HEK293 (cell line): ENCODE data around the gene PHEX.

Experiments used
- CTCF ChIA-PET: fragments of 350-600 bp; formaldehyde crosslinking; extraction: SDS; loops from one replicate; lab custom pipeline; 2021; ENCODE audit warnings: antibody characterized with exemption; lab: Yijun Ruan, JAX
- POLR2A ChIA-PET: fragments of 300-600 bp; formaldehyde crosslinking; extraction: SDS; loops from one replicate; lab custom pipeline; 2020; ENCODE audit warnings: antibody characterized with exemption, inconsistent platforms; lab: Yijun Ruan, JAX
- H3K27ac ChIP-seq: fragments of 200-500 bp; sonication (Bioruptor generic); 2 replicates; pipeline ENCODE4 v1.5.1; 2014; ENCODE audit warnings: low read depth, low read length, control low read depth, inconsistent platforms; ENCODE audit errors: extremely low read depth
- H3K36me3 ChIP-seq, 2 experiments: fragments of 200-500 bp in 1 of 2; sonication (Bioruptor generic) in 1 of 2; 1 replicate in 1 of 2; 2 replicates in 1 of 2; pipeline ENCODE4 v1.5.1; 2014 to 2017; ENCODE audit warnings: inconsistent platforms in 2 of 2, low read length in 2 of 2; ENCODE audit not compliant: control insufficient read depth in 2 of 2, insufficient read depth in 1 of 2
- H3K4me1 ChIP-seq: fragments of 200-500 bp; sonication (Bioruptor generic); 2 replicates; pipeline ENCODE4 v1.5.1; 2014; ENCODE audit warnings: mild to moderate bottlenecking, low read length, inconsistent platforms; ENCODE audit not compliant: control insufficient read depth, insufficient read depth
- H3K4me3 ChIP-seq: 2 replicates; pipeline ENCODE4 v1.5.1; 2011; ENCODE audit warnings: low read depth, mild to moderate bottlenecking, control low read depth, low read length, moderate library complexity
- H3K9me3 ChIP-seq: fragments of 200-500 bp; sonication (Bioruptor generic); 2 replicates; pipeline ENCODE4 v1.5.1; 2014; ENCODE audit warnings: low read depth, low read length, inconsistent platforms; ENCODE audit not compliant: control insufficient read depth, insufficient read depth
- BCL11A ChIP-seq: fragments of 450-650 bp; formaldehyde crosslinking; IDR thresholded peaks from 2 replicates; pipeline ENCODE4 v1.5.1; 2016; ENCODE audit warnings: low read depth, missing biosample characterization, missing genetic modification characterization
- EGR2 ChIP-seq: fragments of 450-650 bp; formaldehyde crosslinking; IDR thresholded peaks from 2 replicates; pipeline ENCODE4 v1.5.1; 2016; ENCODE audit warnings: low read depth, missing biosample characterization, missing genetic modification characterization
- KLF8 ChIP-seq: fragments of 450-650 bp; formaldehyde crosslinking; IDR thresholded peaks from 2 replicates; pipeline ENCODE4 v1.5.1; 2016; ENCODE audit warnings: missing biosample characterization, missing genetic modification characterization
- MZF1 ChIP-seq: fragments of 450-650 bp; formaldehyde crosslinking; IDR thresholded peaks from 2 replicates; pipeline ENCODE4 v1.5.1; 2017; ENCODE audit warnings: missing biosample characterization, missing genetic modification characterization, borderline replicate concordance
- OVOL3 ChIP-seq: fragments of 450-650 bp; formaldehyde crosslinking; IDR thresholded peaks from 2 replicates; pipeline ENCODE4 v1.5.1; 2016; ENCODE audit warnings: missing biosample characterization, missing genetic modification characterization
- YY2 ChIP-seq: fragments of 450-650 bp; formaldehyde crosslinking; IDR thresholded peaks from 2 replicates; pipeline ENCODE4 v1.5.1; 2016; ENCODE audit warnings: missing biosample characterization, missing genetic modification characterization
- ZBTB48 ChIP-seq: fragments of 450-650 bp; formaldehyde crosslinking; IDR thresholded peaks from 2 replicates; pipeline ENCODE4 v1.5.1; 2016; ENCODE audit warnings: missing biosample characterization, missing genetic modification characterization
- ZBTB6 ChIP-seq: fragments of 450-650 bp; formaldehyde crosslinking; IDR thresholded peaks from 2 replicates; pipeline ENCODE4 v1.5.1; 2017; ENCODE audit warnings: missing biosample characterization, missing genetic modification characterization
- ZBTB8A ChIP-seq: fragments of 450-650 bp; formaldehyde crosslinking; IDR thresholded peaks from 2 replicates; pipeline ENCODE4 v1.5.1; 2016; ENCODE audit warnings: missing biosample characterization, missing genetic modification characterization
- ZFHX2 ChIP-seq: fragments of 450-650 bp; formaldehyde crosslinking; conservative IDR thresholded peaks from 2 replicates; pipeline ENCODE4 v1.5.1; 2016; ENCODE audit warnings: missing biosample characterization, missing genetic modification characterization
- ZFP69B ChIP-seq: fragments of 450-650 bp; formaldehyde crosslinking; IDR thresholded peaks from 2 replicates; pipeline ENCODE4 v1.5.1; 2016; ENCODE audit warnings: missing biosample characterization, missing genetic modification characterization
- ZNF112 ChIP-seq: fragments of 450-650 bp; formaldehyde crosslinking; IDR thresholded peaks from 2 replicates; pipeline ENCODE4 v1.5.0; 2017; ENCODE audit warnings: missing biosample characterization, missing genetic modification characterization
- ZNF133 ChIP-seq: fragments of 450-650 bp; formaldehyde crosslinking; IDR thresholded peaks from 2 replicates; pipeline ENCODE4 v1.5.1; 2016; ENCODE audit warnings: missing biosample characterization, missing genetic modification characterization
- ZNF214 ChIP-seq: fragments of 450-650 bp; formaldehyde crosslinking; IDR thresholded peaks from 2 replicates; pipeline ENCODE4 v1.5.1; 2017; ENCODE audit warnings: missing biosample characterization, mild to moderate bottlenecking, missing genetic modification characterization, borderline replicate concordance
- ZNF239 ChIP-seq: fragments of 450-650 bp; formaldehyde crosslinking; IDR thresholded peaks from 2 replicates; pipeline ENCODE4 v1.5.1; 2016; ENCODE audit warnings: missing biosample characterization, missing genetic modification characterization
- ZNF248 ChIP-seq: fragments of 450-650 bp; formaldehyde crosslinking; IDR thresholded peaks from 2 replicates; pipeline ENCODE4 v1.5.1; 2017; ENCODE audit warnings: missing biosample characterization, missing genetic modification characterization
- ZNF26 ChIP-seq: fragments of 450-650 bp; formaldehyde crosslinking; IDR thresholded peaks from 2 replicates; pipeline ENCODE4 v1.5.1; 2016; ENCODE audit warnings: missing biosample characterization, missing genetic modification characterization
- ZNF37A ChIP-seq: fragments of 450-650 bp; IDR thresholded peaks from 2 replicates; pipeline ENCODE4 v1.5.1; 2018; ENCODE audit warnings: missing biosample characterization, missing genetic modification characterization
- ZNF426 ChIP-seq: fragments of 450-650 bp; formaldehyde crosslinking; IDR thresholded peaks from 2 replicates; pipeline ENCODE4 v1.5.1; 2017; ENCODE audit warnings: missing biosample characterization, missing genetic modification characterization, mild to moderate bottlenecking, inconsistent platforms, moderate library complexity
- ZNF449 ChIP-seq: fragments of 450-650 bp; formaldehyde crosslinking; IDR thresholded peaks from 2 replicates; pipeline ENCODE4 v1.5.1; 2017; ENCODE audit warnings: missing biosample characterization, mild to moderate bottlenecking, missing genetic modification characterization, moderate library complexity
- ZNF510 ChIP-seq: fragments of 450-650 bp; formaldehyde crosslinking; IDR thresholded peaks from 2 replicates; pipeline ENCODE4 v1.5.1; 2018; ENCODE audit warnings: mild to moderate bottlenecking, missing genetic modification characterization, missing biosample characterization; ENCODE audit not compliant: insufficient replicate concordance
- ZNF518A ChIP-seq: fragments of 450-650 bp; formaldehyde crosslinking; conservative IDR thresholded peaks from 2 replicates; pipeline ENCODE4 v1.5.1; 2016; ENCODE audit warnings: low read depth, missing biosample characterization, missing genetic modification characterization
- ZNF529 ChIP-seq: fragments of 450-650 bp; formaldehyde crosslinking; IDR thresholded peaks from 2 replicates; pipeline ENCODE4 v1.5.1; 2017; ENCODE audit warnings: missing genetic modification characterization, missing biosample characterization; ENCODE audit not compliant: insufficient replicate concordance
- ZNF561 ChIP-seq: fragments of 450-650 bp; IDR thresholded peaks from 2 replicates; pipeline ENCODE4 v1.5.1; 2018; ENCODE audit warnings: missing biosample characterization, missing genetic modification characterization, borderline replicate concordance
- ZNF670 ChIP-seq: fragments of 450-650 bp; formaldehyde crosslinking; IDR thresholded peaks from 2 replicates; pipeline ENCODE4 v1.5.1; 2016; ENCODE audit warnings: missing biosample characterization, missing genetic modification characterization, low read depth
- ZNF701 ChIP-seq: fragments of 450-650 bp; formaldehyde crosslinking; IDR thresholded peaks from 2 replicates; pipeline ENCODE4 v1.5.1; 2016; ENCODE audit warnings: missing biosample characterization, missing genetic modification characterization
- ZNF837 ChIP-seq: fragments of 450-650 bp; formaldehyde crosslinking; IDR thresholded peaks from 2 replicates; pipeline ENCODE4 v1.5.1; 2016; ENCODE audit warnings: missing biosample characterization, missing genetic modification characterization

Gene PHEX

GRCh38 chrX:22159071-22159470, 126.9 kb downstream of the PHEX start:
- ChIA-PET CTCF (interaction anchor here (0.9 to 2.2 kb wide), 2 partner anchors 23 to 89 kb away, joined by 3 to 15 read pairs; no protein-coding TSS in a partner anchor), POLR2A (no interaction called here)
- Histone ChIP-seq H3K4me3 (no peak overlapping the region), H3K4me1 (0 out of 2 replicates have a peak, but pooled peaks cover 4% of the 10 kb centered on the region), H3K36me3 (no peaks in the 10 kb centered on the region), H3K27ac (no peak overlapping the region), H3K9me3 (no peaks in the 10 kb centered on the region)
- TF ChIP-seq EGR2 (tag by site-specific recombination) (no peak), ZNF239 (tag by site-specific recombination) (no peak), ZNF26 (tag by site-specific recombination) (no peak), ZNF214 (no peak), MZF1 (tag by site-specific recombination) (no peak), ZNF510 (no peak), OVOL3 (tag by site-specific recombination) (no peak), ZNF112 (no peak), ZNF837 (tag by site-specific recombination) (no peak), ZNF248 (no peak), ZNF701 (no peak)

- TF ChIP-seq ZFP69B (no peak), ZNF561 (tag by site-specific recombination) (no peak), ZBTB8A (tag by site-specific recombination) (no peak), ZNF37A (tag by site-specific recombination) (no peak), ZNF670 (tag by site-specific recombination) (no peak), ZNF426 (tag by site-specific recombination) (no peak), ZFHX2 (tag by site-specific recombination) (no peak), BCL11A (tag by site-specific recombination) (no peak), KLF8 (no peak), ZNF518A (tag by site-specific recombination) (no peak), ZNF214 (no peak), ZNF449 (tag by site-specific recombination) (no peak), MZF1 (tag by site-specific recombination) (no peak), ZBTB6 (no peak), YY2 (tag by site-specific recombination) (no peak), ZBTB48 (tag by site-specific recombination) (no peak), ZNF529 (no peak), ZNF133 (tag by site-specific recombination) (no peak)
- TF ChIP-seq, all 188 proteins: peak for 0
- Histone ChIP-seq H3K9me3 (no peaks in the 10 kb centered on the region), H3K36me3 (no peaks in the 10 kb centered on the region), H3K27ac (no peak overlapping the region), H3K4me1 (no peaks in the 10 kb centered on the region), H3K4me3 (no peak overlapping the region)
- ChIA-PET CTCF (no interaction called here), POLR2A (no interaction called here)
Measured at GRCh38 chrX:22163326-22163725, 131.2 kb downstream of the PHEX start.
